ENCODE data around the gene CDH15.

The CDH15 gene

GRCh38 chr16:89141884-89142267, 29.7 kb upstream of the CDH15 start:
- DNase-seq = no peak

- DNase-seq = no peak
These were observed 28.9 kb upstream of the CDH15 start for GRCh38 chr16:89142474-89143195.

GRCh38 chr16:89143201-89143741, 28.3 kb upstream of the CDH15 start:
- DNase-seq = no peak

- no peak for DNase-seq
These were observed 27.5 kb upstream of the CDH15 start for GRCh38 chr16:89143911-89144675.

GRCh38 chr16:89144681-89145080, 26.9 kb upstream of the CDH15 start:
- no peak for DNase-seq

- DNase-seq = no peak
These were observed 26.0 kb upstream of the CDH15 start for GRCh38 chr16:89145406-89146161.

GRCh38 chr16:89146211-89147005, 25.1 kb upstream of the CDH15 start:
- no peak for DNase-seq

- DNase-seq = no peak
These were observed 24.3 kb upstream of the CDH15 start for GRCh38 chr16:89147085-89147817.

- DNase-seq = no peak
These were observed 22.2 kb upstream of the CDH15 start for GRCh38 chr16:89149386-89149785.

- no peak for DNase-seq
These were observed 21.3 kb upstream of the CDH15 start for GRCh38 chr16:89150090-89150835.

GRCh38 chr16:89150981-89151380, 20.6 kb upstream of the CDH15 start:
- DNase-seq = no peak

- no peak for DNase-seq
These were observed 18.5 kb upstream of the CDH15 start for GRCh38 chr16:89152831-89153700.

GRCh38 chr16:89153848-89154271, 17.7 kb upstream of the CDH15 start:
- no peak for DNase-seq

GRCh38 chr16:89154390-89155183, 17.0 kb upstream of the CDH15 start:
- no peak for DNase-seq

GRCh38 chr16:89155184-89155679, 16.3 kb upstream of the CDH15 start:
- DNase-seq = no peak

GRCh38 chr16:89155851-89156739, 15.5 kb upstream of the CDH15 start:
- DNase-seq = no peak

GRCh38 chr16:89156740-89157645, 14.6 kb upstream of the CDH15 start:
- DNase-seq = no peak

All from CD4-positive, alpha-beta T cell treated with Interleukin-4 for 4 hours (primary cell).